GM23338 (cell line): ENCODE data around the gene NGDN.

Source experiments
- CREB1 ChIP-seq: fragments of 250-450 bp; sonication (Bioruptor Pico); IDR thresholded peaks from 2 replicates; pipeline ENCODE4 v1.5.0; 2020; ENCODE audit warnings: low read depth, mild to moderate bottlenecking, moderate library complexity
- CTCF ChIP-seq, 2 experiments: fragments of 200-600 bp in 1 of 2; sonication (generic) in 1 of 2; conservative IDR thresholded peaks; 2 replicates each; pipeline versions ENCODE4 v1.5.1 to v1.6.1; 2016 to 2017; ENCODE audit warnings: antibody characterized with exemption in 2 of 2, low read depth in 2 of 2, mild to moderate bottlenecking in 2 of 2, moderate library complexity in 1 of 2
- EZH2 ChIP-seq: fragments of 200-600 bp; sonication (generic); IDR thresholded peaks from one replicate; pipeline ENCODE4 v1.8.0; 2017; ENCODE audit warnings: antibody characterized with exemption, mild to moderate bottlenecking, low read depth; ENCODE audit not compliant: unreplicated experiment
- EZH2phosphoT487 ChIP-seq: fragments of 200-600 bp; sonication (generic); IDR thresholded peaks from one replicate; pipeline ENCODE4 v1.8.1; 2018; ENCODE audit warnings: antibody characterized with exemption; ENCODE audit not compliant: unreplicated experiment
- POLR2AphosphoS5 ChIP-seq: IDR thresholded peaks from 2 replicates; pipeline ENCODE4 v1.6.1; 2016; ENCODE audit warnings: antibody characterized with exemption, low read depth
- REST ChIP-seq: IDR thresholded peaks from one replicate; pipeline ENCODE4 v1.6.1; 2018; ENCODE audit warnings: antibody characterized with exemption; ENCODE audit not compliant: unreplicated experiment
- STAT1 ChIP-seq: IDR thresholded peaks from one replicate; pipeline ENCODE4 v1.6.1; 2016; ENCODE audit warnings: antibody characterized with exemption; ENCODE audit not compliant: unreplicated experiment

- TF ChIP-seq EZH2 (no peak), CTCF (conservative IDR thresholded peaks at IDR 0.05; ENCODE audit: low read depth in 2 of 2) (no peak), POLR2AphosphoS5 (no peak), REST (no peak), EZH2phosphoT487 (no peak), CREB1 (CRISPR knock-in tag) (no peak), STAT1 (no peak)
These were observed 34.8 kb upstream of the NGDN start for GRCh38 chr14:23434488-23435222.
